Measurements from ENCODE around the gene NPAS2.
A peak's percentile ranks its signal among the peaks of the same experiment; 100 is the strongest.

The NPAS2 gene

GRCh38 chr2:101011152-101011551 is 191.2 kb downstream of the NPAS2 start:
- H3K4me2 ChIP-seq (ENCODE audit: low read depth, low read length) = no peak overlapping the region
- H3K9me2 ChIP-seq (replicated peaks; ENCODE audit: insufficient read depth, low read length) = no peaks in the 10 kb centered on the region
- H3K27me3 ChIP-seq (replicated peaks; ENCODE audit: insufficient read depth, low read length) = no peaks in the 10 kb centered on the region
- H3F3A ChIP-seq (ENCODE audit: insufficient read depth, low read length) = peaks cover 31% of the 10 kb centered on the region
- H2AFZ ChIP-seq (ENCODE audit: low read length) = no peak overlapping the region
- no peaks in the 10 kb centered on the region for H3K9me3 ChIP-seq (replicated peaks; ENCODE audit: insufficient read depth, low read length)
- no peak overlapping the region for H3K27ac ChIP-seq (ENCODE audit: low read length)
- H4K20me1 ChIP-seq (ENCODE audit: insufficient read depth, low read length) = peaks cover 12% of the 10 kb centered on the region; the same call in 1 of the 2 replicates
- TF ChIP-seq EZH2 (optimal IDR thresholded peaks at IDR 0.05; ENCODE audit: low read depth, low read length) = no peak
- TF ChIP-seq CTCF (IDR thresholded peaks at IDR 0.05; ENCODE audit: low read length) = no peak
- no peak for TF ChIP-seq EZH2phosphoT487 (IDR thresholded peaks at IDR 0.05; ENCODE audit: low read length)
- H3K79me2 ChIP-seq (ENCODE audit: low read length) = peaks cover 19% of the 10 kb centered on the region
- DNase-seq = no peak
- peaks cover 8% of the 10 kb centered on the region; the same call in 1 of the 2 replicates for H3K36me3 ChIP-seq (replicated peaks; ENCODE audit: insufficient read depth, low read length)
- H3K4me3 ChIP-seq (ENCODE audit: low read length) = no peak overlapping the region
- H3K4me1 ChIP-seq (ENCODE audit: low read length) = no peaks in the 10 kb centered on the region
- no peak overlapping the region for H3K9ac ChIP-seq (ENCODE audit: low read length)

GRCh38 chr2:101012054-101012705 is 192.2 kb downstream of the NPAS2 start:
- no peak overlapping the region for H3K4me3 ChIP-seq (ENCODE audit: low read length)
- no peaks in the 10 kb centered on the region for H3K4me1 ChIP-seq (ENCODE audit: low read length)
- no peak overlapping the region for H3K4me2 ChIP-seq (ENCODE audit: low read depth, low read length)
- H3K9ac ChIP-seq (ENCODE audit: low read length) = no peak overlapping the region
- H3K27me3 ChIP-seq (replicated peaks; ENCODE audit: insufficient read depth, low read length) = no peaks in the 10 kb centered on the region
- H4K20me1 ChIP-seq (ENCODE audit: insufficient read depth, low read length) = peaks cover 2% of the 10 kb centered on the region; the same call in 1 of the 2 replicates
- H3K79me2 ChIP-seq (ENCODE audit: low read length) = peaks cover 9% of the 10 kb centered on the region
- H2AFZ ChIP-seq (ENCODE audit: low read length) = no peak overlapping the region
- H3F3A ChIP-seq (ENCODE audit: insufficient read depth, low read length) = peaks cover 22% of the 10 kb centered on the region
- TF ChIP-seq EZH2phosphoT487 (IDR thresholded peaks at IDR 0.05; ENCODE audit: low read length) (no peak), CTCF (IDR thresholded peaks at IDR 0.05; ENCODE audit: low read length) (no peak), EZH2 (optimal IDR thresholded peaks at IDR 0.05; ENCODE audit: low read depth, low read length) (no peak)
- H3K27ac ChIP-seq (ENCODE audit: low read length) = no peak overlapping the region
- DNase-seq = no peak
- no peaks in the 10 kb centered on the region for H3K9me3 ChIP-seq (replicated peaks; ENCODE audit: insufficient read depth, low read length)
- no peaks in the 10 kb centered on the region for H3K9me2 ChIP-seq (replicated peaks; ENCODE audit: insufficient read depth, low read length)
- H3K36me3 ChIP-seq (replicated peaks; ENCODE audit: insufficient read depth, low read length) = no peaks in the 10 kb centered on the region

- H3K9ac ChIP-seq (ENCODE audit: low read length) = no peak overlapping the region
- no peaks in the 10 kb centered on the region for H3K9me2 ChIP-seq (replicated peaks; ENCODE audit: insufficient read depth, low read length)
- peak; percentile 39 for DNase-seq
- H3K9me3 ChIP-seq (replicated peaks; ENCODE audit: insufficient read depth, low read length) = no peaks in the 10 kb centered on the region
- H3K36me3 ChIP-seq (replicated peaks; ENCODE audit: insufficient read depth, low read length) = no peaks in the 10 kb centered on the region
- H3F3A ChIP-seq (ENCODE audit: insufficient read depth, low read length) = peaks cover 19% of the 10 kb centered on the region
- no peak overlapping the region for H2AFZ ChIP-seq (ENCODE audit: low read length)
- no peak overlapping the region for H3K4me2 ChIP-seq (ENCODE audit: low read depth, low read length)
- no peaks in the 10 kb centered on the region; the same call in 1 of the 2 replicates for H4K20me1 ChIP-seq (ENCODE audit: insufficient read depth, low read length)
- peak; percentile 77 for TF ChIP-seq CTCF (IDR thresholded peaks at IDR 0.05; ENCODE audit: low read length)
- no peak for TF ChIP-seq EZH2phosphoT487 (IDR thresholded peaks at IDR 0.05; ENCODE audit: low read length)
- no peaks in the 10 kb centered on the region for H3K27me3 ChIP-seq (replicated peaks; ENCODE audit: insufficient read depth, low read length)
- H3K79me2 ChIP-seq (ENCODE audit: low read length) = peaks cover 3% of the 10 kb centered on the region; the same call in 1 of the 2 replicates
- no peaks in the 10 kb centered on the region for H3K4me1 ChIP-seq (ENCODE audit: low read length)
- H3K27ac ChIP-seq (ENCODE audit: low read length) = no peak overlapping the region
- H3K4me3 ChIP-seq (ENCODE audit: low read length) = no peak overlapping the region
Observed at GRCh38 chr2:101012706-101013181, 192.8 kb downstream of the NPAS2 start.

Data from MM.1S (cell line).